GM23248 (cell line): Measurements from ENCODE around the gene GMEB2.

Experiments
- EZH2 ChIP-seq: fragments of 200-600 bp; sonication (generic); IDR thresholded peaks from 2 replicates; pipeline ENCODE4 v1.6.1; 2018; ENCODE audit warnings: antibody characterized with exemption, mild to moderate bottlenecking; ENCODE audit not compliant: insufficient read depth, poor library complexity, severe bottlenecking
- EZH2phosphoT487 ChIP-seq: fragments of 200-600 bp; sonication (generic); IDR thresholded peaks from 2 replicates; pipeline ENCODE4 v1.6.1; 2018; ENCODE audit warnings: antibody characterized with exemption, moderate library complexity, mild to moderate bottlenecking, low read depth; ENCODE audit not compliant: insufficient read depth

- TF ChIP-seq EZH2 (no peak), EZH2phosphoT487 (no peak)
Measured at GRCh38 chr20:63568986-63569949, 57.6 kb downstream of the GMEB2 start.
